IPS-NIHi11 (cell line): ENCODE results near the gene ACAP1.

Experiments used
- DNase-seq: peaks from one replicate; pipeline ENCODE4 v3.0.0; 2012; ENCODE audit warnings: mixed read lengths, low spot score

ACAP1 gene, protein sequence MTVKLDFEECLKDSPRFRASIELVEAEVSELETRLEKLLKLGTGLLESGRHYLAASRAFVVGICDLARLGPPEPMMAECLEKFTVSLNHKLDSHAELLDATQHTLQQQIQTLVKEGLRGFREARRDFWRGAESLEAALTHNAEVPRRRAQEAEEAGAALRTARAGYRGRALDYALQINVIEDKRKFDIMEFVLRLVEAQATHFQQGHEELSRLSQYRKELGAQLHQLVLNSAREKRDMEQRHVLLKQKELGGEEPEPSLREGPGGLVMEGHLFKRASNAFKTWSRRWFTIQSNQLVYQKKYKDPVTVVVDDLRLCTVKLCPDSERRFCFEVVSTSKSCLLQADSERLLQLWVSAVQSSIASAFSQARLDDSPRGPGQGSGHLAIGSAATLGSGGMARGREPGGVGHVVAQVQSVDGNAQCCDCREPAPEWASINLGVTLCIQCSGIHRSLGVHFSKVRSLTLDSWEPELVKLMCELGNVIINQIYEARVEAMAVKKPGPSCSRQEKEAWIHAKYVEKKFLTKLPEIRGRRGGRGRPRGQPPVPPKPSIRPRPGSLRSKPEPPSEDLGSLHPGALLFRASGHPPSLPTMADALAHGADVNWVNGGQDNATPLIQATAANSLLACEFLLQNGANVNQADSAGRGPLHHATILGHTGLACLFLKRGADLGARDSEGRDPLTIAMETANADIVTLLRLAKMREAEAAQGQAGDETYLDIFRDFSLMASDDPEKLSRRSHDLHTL

GRCh38 chr17:7336240-7337175 is at the start of gene ACAP1:
Gene ACAP1 (plus strand): TSS chr17:7336529. CDS start chr17:7336735, 206 bp downstream.
- DNase-seq: peak; percentile 41

DNA sequence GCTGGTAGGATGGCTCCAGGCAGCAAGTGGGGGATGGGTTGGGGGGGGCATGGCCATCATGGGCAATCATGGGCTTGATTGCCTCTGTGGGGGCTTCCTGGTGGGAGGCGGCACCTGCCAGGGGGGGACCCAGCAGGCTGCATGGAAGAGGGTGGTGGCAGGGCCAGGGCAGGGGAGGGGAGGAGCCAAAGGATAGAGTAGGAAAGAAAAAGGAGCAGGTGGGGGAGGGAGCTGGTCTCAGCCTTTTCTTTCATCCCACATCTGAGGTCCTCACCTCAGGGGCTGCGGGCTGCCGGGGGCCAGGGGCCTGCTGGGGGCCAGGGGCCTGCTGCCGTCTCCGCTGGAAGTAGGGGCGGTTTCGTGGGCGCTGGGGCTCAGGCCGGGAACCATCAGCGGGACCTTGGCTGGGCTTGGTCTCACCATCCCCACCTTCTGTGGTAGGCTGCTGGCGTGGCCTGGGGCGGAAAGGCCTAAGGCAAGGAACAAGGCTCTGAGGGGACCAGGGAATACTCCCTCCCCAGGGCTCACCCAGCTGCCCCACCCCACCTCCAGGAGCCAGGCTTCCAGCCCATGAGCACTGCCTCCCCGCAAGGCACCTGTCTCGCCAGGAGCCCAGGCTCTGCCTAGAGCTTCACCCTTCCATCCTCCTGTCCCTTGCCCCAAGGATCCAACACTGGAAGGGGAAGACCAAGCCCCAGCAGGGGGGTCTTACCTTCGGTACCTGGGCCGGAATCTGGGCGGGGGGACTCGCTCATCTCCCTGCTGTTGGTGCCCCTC is 46.9 kb upstream of the ACAP1 start:
- peak; percentile 27 for DNase-seq

DNA sequence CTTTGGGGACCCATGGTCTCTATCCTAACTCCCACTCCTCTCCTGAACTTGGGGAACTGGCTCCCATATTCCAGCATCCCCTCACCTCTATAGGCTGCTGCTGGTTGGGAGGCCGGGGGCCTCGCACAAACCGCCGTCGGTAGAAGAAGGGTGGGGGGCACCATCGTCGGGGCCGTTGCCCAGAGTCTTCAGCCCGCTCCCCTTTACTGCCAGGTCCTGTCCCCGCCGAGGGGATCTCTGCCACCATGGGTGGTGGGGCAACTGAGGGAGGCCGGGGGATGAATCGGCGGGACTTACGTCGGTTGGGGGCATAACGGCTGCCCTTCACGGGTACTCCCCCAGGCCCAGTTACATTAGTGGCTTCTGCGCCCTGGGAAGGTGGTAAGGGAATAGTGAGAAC is 46.2 kb upstream of the ACAP1 start:
- no peak for DNase-seq

DNA sequence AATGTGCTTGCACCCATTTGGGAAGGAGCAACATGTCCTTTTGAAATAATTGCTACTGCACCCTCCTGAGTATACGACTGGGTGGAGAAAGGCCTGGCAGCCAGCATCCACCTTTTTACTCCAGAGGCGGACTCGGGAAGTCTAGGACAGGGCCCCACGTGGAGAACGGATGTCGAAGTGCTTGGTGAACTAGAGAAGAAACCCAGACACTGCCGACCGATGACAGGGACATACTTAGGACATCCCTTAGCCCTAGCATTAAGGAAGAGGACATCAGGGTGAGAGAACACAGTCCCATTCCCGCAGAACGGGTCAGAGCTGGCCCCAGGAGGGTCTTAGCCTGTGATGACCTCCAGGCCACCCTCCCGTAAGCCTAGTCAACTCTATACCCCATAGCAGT is 45.6 kb upstream of the ACAP1 start:
- DNase-seq: no peak

- DNase-seq: no peak
Measured at GRCh38 chr17:7292194-7292593, 44.1 kb upstream of the ACAP1 start.

- no peak for DNase-seq
Measured at GRCh38 chr17:7292729-7293128, 43.6 kb upstream of the ACAP1 start.

DNA sequence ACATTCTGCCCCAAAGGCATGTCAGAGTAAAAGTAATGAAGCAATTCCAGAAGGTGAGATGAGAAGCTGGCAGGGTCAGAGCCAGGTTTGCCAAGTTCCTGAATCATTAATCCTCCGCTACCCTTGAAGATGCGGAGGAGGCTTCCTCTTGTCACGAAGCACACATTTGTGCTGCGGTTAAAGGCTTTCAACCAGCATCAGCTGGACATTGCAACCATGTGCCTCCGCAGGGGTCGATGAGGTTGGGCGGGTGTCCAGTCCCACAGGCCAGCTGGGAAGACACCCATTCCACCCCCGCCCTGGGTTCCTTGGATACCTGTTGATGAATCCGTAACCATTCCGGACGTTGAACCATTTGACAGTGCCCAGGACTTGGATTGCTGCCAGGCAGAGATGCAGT is 43.2 kb upstream of the ACAP1 start:
- DNase-seq: no peak

- DNase-seq: peak; percentile 80
Measured at GRCh38 chr17:7293816-7294613, 42.3 kb upstream of the ACAP1 start.

- peak; percentile 98 for DNase-seq
Measured at GRCh38 chr17:7294614-7295153, 41.6 kb upstream of the ACAP1 start, which contains the start of gene YBX2. Gene YBX2 (minus strand): TSS chr17:7294639. CDS start chr17:7294500, 139 bp downstream.

- no peak for DNase-seq
Measured at GRCh38 chr17:7295230-7296180, 40.8 kb upstream of the ACAP1 start.

- peak; percentile 92 for DNase-seq
Measured at GRCh38 chr17:7296189-7296861, 40.0 kb upstream of the ACAP1 start.

DNA sequence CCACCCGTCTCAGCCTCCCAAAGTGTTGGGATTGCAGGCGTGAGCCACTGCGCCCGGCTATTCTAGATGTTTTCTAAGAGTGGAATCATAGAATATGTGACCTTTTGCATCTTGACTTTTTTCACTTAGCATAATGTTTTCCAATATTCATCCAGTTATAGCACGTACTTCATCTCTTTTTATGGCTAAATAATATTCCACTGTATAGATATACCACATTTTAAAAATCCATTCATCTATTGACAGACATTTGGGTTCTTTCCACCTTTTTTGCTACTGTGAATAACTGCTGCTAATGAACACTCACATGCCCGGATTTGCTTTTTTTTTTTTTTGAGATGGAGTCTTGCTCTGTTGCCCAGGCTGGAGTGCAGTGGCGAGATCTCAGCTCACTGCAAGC is 32.1 kb upstream of the ACAP1 start:
- no peak for DNase-seq

- peak; percentile 93 for DNase-seq
Measured at GRCh38 chr17:7306911-7307685, 29.2 kb upstream of the ACAP1 start, which contains the start of gene EIF5A. Gene EIF5A (plus strand): TSS chr17:7307628. CDS start chr17:7309636, 2,008 bp downstream.

DNA sequence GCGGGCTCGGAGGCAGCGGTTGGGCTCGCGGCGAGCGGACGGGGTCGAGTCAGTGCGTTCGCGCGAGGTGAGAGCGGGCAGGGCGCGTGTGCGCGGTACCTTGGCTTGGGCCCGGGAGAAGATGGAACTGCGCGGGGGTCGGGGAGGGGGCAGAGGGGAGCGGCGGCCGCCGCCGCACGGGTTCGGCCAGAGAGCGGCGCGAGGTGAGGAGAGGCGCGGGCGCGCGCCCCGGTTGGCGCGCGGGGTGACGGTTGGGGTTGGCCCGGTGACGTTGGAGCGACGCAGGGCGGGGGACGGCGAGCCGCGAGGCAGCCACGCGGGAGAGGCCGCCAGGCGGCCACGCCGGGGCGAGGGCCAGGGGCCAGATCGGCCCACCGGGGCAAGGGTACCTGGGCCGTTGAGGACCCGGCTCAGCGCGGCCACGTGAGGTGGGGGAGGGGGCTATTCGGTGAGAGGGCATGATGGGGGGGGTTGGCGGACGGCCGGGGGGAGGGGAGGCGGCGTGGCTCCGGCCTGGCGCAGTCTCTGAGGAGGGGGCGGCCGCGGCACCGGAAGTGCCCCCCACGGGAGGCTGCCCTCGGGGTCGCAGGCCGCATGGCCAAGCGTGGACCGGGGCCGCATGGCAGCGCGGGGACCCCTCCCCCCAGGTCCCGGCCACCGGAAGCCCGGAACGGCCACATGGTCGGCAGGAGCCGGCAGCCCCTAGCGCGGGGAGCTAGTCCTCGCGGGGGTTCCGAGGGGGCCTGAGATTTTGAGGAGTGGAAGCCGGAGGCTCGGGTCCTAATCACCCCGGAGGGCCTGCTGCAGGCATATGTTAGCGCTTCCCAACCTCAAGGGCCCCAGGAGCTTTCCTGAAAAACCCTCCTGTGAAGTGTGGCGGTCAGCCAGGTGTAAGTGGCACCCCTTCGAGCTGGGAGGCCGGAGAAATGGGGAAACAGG is 28.4 kb upstream of the ACAP1 start:
- peak; percentile 43 for DNase-seq

- DNase-seq: peak; percentile 74
Measured at GRCh38 chr17:7308625-7309433, 27.5 kb upstream of the ACAP1 start.
